HEK293 (cell line): ENCODE measurements around the gene MSH5.

Source experiments
- GLIS2 ChIP-seq: fragments of 450-650 bp; formaldehyde crosslinking; IDR thresholded peaks from 2 replicates; pipeline ENCODE4 v1.5.1; 2016; ENCODE audit warnings: missing biosample characterization, missing genetic modification characterization
- KLF1 ChIP-seq: fragments of 450-650 bp; formaldehyde crosslinking; IDR thresholded peaks from 2 replicates; pipeline ENCODE4 v1.5.1; 2016; ENCODE audit warnings: missing biosample characterization, missing genetic modification characterization
- KLF10 ChIP-seq: fragments of 450-650 bp; IDR thresholded peaks from 2 replicates; pipeline ENCODE4 v1.5.1; 2018; ENCODE audit warnings: missing biosample characterization, mild to moderate bottlenecking, missing genetic modification characterization
- MEIS1 ChIP-seq: sonication (generic); formaldehyde crosslinking; IDR thresholded peaks from 2 replicates; pipeline ENCODE4 v1.8.1; 2022; ENCODE audit warnings: missing genetic modification reagents, mild to moderate bottlenecking, borderline replicate concordance
- MYNN ChIP-seq: fragments of 450-650 bp; formaldehyde crosslinking; IDR thresholded peaks from 2 replicates; pipeline ENCODE4 v1.5.1; 2016; ENCODE audit warnings: missing biosample characterization, missing genetic modification characterization, borderline replicate concordance
- SCRT1 ChIP-seq: fragments of 450-650 bp; formaldehyde crosslinking; IDR thresholded peaks from 2 replicates; pipeline ENCODE4 v1.5.1; 2016; ENCODE audit warnings: missing biosample characterization, missing genetic modification characterization, borderline replicate concordance
- WT1 ChIP-seq: fragments of 450-650 bp; formaldehyde crosslinking; IDR thresholded peaks from 2 replicates; pipeline ENCODE4 v1.5.1; 2016; ENCODE audit warnings: missing biosample characterization, missing genetic modification characterization
- YY2 ChIP-seq: fragments of 450-650 bp; formaldehyde crosslinking; IDR thresholded peaks from 2 replicates; pipeline ENCODE4 v1.5.1; 2016; ENCODE audit warnings: missing biosample characterization, missing genetic modification characterization
- ZFP41 ChIP-seq: fragments of 450-650 bp; formaldehyde crosslinking; IDR thresholded peaks from 2 replicates; pipeline ENCODE4 v1.5.1; 2016; ENCODE audit warnings: missing biosample characterization, missing genetic modification characterization, borderline replicate concordance
- ZNF10 ChIP-seq: fragments of 450-650 bp; formaldehyde crosslinking; IDR thresholded peaks from 2 replicates; pipeline ENCODE4 v1.5.1; 2017; ENCODE audit warnings: missing biosample characterization, missing genetic modification characterization
- ZNF19 ChIP-seq: fragments of 450-650 bp; formaldehyde crosslinking; IDR thresholded peaks from 2 replicates; pipeline ENCODE4; 2016; ENCODE audit warnings: missing biosample characterization, missing genetic modification characterization, low read depth
- ZNF214 ChIP-seq: fragments of 450-650 bp; formaldehyde crosslinking; IDR thresholded peaks from 2 replicates; pipeline ENCODE4 v1.5.1; 2017; ENCODE audit warnings: missing biosample characterization, mild to moderate bottlenecking, missing genetic modification characterization, borderline replicate concordance
- ZNF24 ChIP-seq: fragments of 450-650 bp; formaldehyde crosslinking; IDR thresholded peaks from 2 replicates; pipeline ENCODE4 v1.5.1; 2016; ENCODE audit warnings: missing biosample characterization, missing genetic modification characterization
- ZNF266 ChIP-seq: fragments of 450-650 bp; formaldehyde crosslinking; IDR thresholded peaks from 2 replicates; pipeline ENCODE4 v1.5.1; 2016; ENCODE audit warnings: missing biosample characterization, missing genetic modification characterization, low read depth
- ZNF366 ChIP-seq: fragments of 450-650 bp; formaldehyde crosslinking; conservative IDR thresholded peaks from 2 replicates; pipeline ENCODE4 v1.5.1; 2016; ENCODE audit warnings: missing biosample characterization, missing genetic modification characterization
- ZNF48 ChIP-seq: fragments of 450-650 bp; formaldehyde crosslinking; IDR thresholded peaks from 2 replicates; pipeline ENCODE4 v1.5.1; 2016; ENCODE audit warnings: missing biosample characterization, missing genetic modification characterization
- ZNF514 ChIP-seq: fragments of 450-650 bp; formaldehyde crosslinking; IDR thresholded peaks from 2 replicates; pipeline ENCODE4 v1.5.1; 2016; ENCODE audit warnings: missing biosample characterization, missing genetic modification characterization
- ZNF585B ChIP-seq: fragments of 450-650 bp; formaldehyde crosslinking; IDR thresholded peaks from 2 replicates; pipeline ENCODE4 v1.5.1; 2016; ENCODE audit warnings: missing biosample characterization, missing genetic modification characterization
- ZNF623 ChIP-seq: fragments of 450-650 bp; formaldehyde crosslinking; IDR thresholded peaks from 2 replicates; pipeline ENCODE4 v1.5.1; 2016; ENCODE audit warnings: missing biosample characterization, missing genetic modification characterization
- ZNF624 ChIP-seq: fragments of 450-650 bp; formaldehyde crosslinking; IDR thresholded peaks from 2 replicates; pipeline ENCODE4 v1.5.1; 2017; ENCODE audit warnings: missing biosample characterization, missing genetic modification characterization
- ZNF660 ChIP-seq: fragments of 450-650 bp; IDR thresholded peaks from 2 replicates; pipeline ENCODE4 v1.5.1; 2018; ENCODE audit warnings: missing biosample characterization, mild to moderate bottlenecking, missing genetic modification characterization
- ZNF677 ChIP-seq: fragments of 450-650 bp; IDR thresholded peaks from 2 replicates; pipeline ENCODE4 v1.5.0; 2018; ENCODE audit warnings: missing biosample characterization, mild to moderate bottlenecking, missing genetic modification characterization, moderate library complexity
- ZNF701 ChIP-seq: fragments of 450-650 bp; formaldehyde crosslinking; IDR thresholded peaks from 2 replicates; pipeline ENCODE4 v1.5.1; 2016; ENCODE audit warnings: missing biosample characterization, missing genetic modification characterization
- ZNF776 ChIP-seq: fragments of 450-650 bp; formaldehyde crosslinking; IDR thresholded peaks from 2 replicates; pipeline ENCODE4 v1.5.0; 2017; ENCODE audit warnings: missing biosample characterization, missing genetic modification characterization, borderline replicate concordance
- ZNF777 ChIP-seq: fragments of 450-650 bp; formaldehyde crosslinking; IDR thresholded peaks from 2 replicates; pipeline ENCODE4 v1.5.1; 2017; ENCODE audit warnings: missing biosample characterization, missing genetic modification characterization, borderline replicate concordance
- ZNF791 ChIP-seq: fragments of 450-650 bp; formaldehyde crosslinking; IDR thresholded peaks from 2 replicates; pipeline ENCODE4 v1.5.1; 2016; ENCODE audit warnings: missing biosample characterization, missing genetic modification characterization
- ZNF830 ChIP-seq: fragments of 450-650 bp; IDR thresholded peaks from 2 replicates; pipeline ENCODE4 v1.5.0; 2018; ENCODE audit warnings: missing biosample characterization, missing genetic modification characterization, low read depth, mild to moderate bottlenecking, moderate library complexity
- ZNF837 ChIP-seq: fragments of 450-650 bp; formaldehyde crosslinking; IDR thresholded peaks from 2 replicates; pipeline ENCODE4 v1.5.1; 2016; ENCODE audit warnings: missing biosample characterization, missing genetic modification characterization
- TF ChIP-seq, protein P1 (sequence below): fragments of 450-650 bp; formaldehyde crosslinking; IDR thresholded peaks from 2 replicates; pipeline ENCODE4 v1.5.1; 2016; ENCODE audit warnings: missing biosample characterization, missing genetic modification characterization
- TF ChIP-seq, protein P2 (sequence below): fragments of 450-650 bp; formaldehyde crosslinking; IDR thresholded peaks from 2 replicates; pipeline ENCODE4 v1.5.1; 2016; ENCODE audit warnings: missing biosample characterization, missing genetic modification characterization
- TF ChIP-seq, protein P3 (sequence below): fragments of 450-650 bp; formaldehyde crosslinking; IDR thresholded peaks from 2 replicates; pipeline ENCODE4 v1.5.1; 2016; ENCODE audit warnings: missing biosample characterization, missing genetic modification characterization, low read depth
- TF ChIP-seq, protein P4 (sequence below): fragments of 450-650 bp; formaldehyde crosslinking; IDR thresholded peaks from 2 replicates; pipeline ENCODE4 v1.5.1; 2016; ENCODE audit warnings: missing biosample characterization, missing genetic modification characterization

Gene MSH5

DNA sequence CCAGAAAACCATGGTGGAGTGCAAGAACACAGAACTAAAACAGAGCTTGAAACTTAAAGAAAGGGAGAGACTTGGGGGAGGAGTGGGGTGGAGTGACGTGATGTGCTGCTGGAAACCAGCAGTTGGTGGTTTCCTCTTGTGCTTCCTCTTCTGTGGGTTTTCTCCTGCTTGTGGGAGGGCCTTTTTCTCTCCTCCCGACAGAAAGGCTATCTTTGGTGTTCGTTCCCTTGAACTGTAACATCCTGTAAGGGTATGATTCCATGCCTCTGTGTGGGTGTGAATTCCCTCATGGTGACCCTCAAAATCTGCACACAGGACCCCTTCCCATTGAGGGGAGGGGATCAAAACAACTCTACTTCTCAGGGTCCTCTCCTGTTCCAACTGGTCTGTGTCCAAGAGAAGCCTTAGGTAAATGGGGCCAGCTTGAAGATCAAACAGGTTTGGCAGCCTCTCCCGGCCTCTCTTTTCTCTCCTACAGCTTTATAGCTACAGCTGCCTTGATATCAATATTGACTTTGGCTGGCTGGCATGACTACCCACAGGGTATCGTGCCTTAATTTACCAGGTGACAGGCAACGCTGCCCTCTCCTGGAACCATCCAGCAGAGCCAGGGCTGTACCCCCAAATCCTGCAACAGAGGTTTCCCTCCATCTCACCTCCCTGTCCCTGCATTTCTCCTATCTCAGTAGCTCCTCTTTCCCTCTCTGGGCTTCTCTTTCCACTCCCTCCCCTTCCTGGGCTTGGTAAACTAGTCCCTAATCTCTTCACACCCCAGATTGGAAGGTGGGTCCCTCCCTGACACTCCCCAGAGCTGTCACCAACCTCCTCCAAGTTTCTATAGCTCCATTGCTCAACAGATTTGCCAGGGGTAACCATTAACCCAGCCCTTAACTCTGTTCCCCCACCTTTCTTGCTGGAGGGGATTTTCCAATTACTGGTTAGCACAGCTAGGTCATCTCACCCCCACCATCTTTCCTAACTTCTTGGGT is 1.5 kb upstream of the MSH5 start (continued):
- no peak for TF ChIP-seq ZNF266
- TF ChIP-seq ZNF10 (tag by site-specific recombination), result peak; percentile 90
- no peak for TF ChIP-seq ZNF791 (tag by site-specific recombination)
- no peak for TF ChIP-seq ZNF837 (tag by site-specific recombination)
- no peak; the same call in 1 of the 2 replicates for TF ChIP-seq SCRT1 (tag by site-specific recombination)
- no peak for TF ChIP-seq MYNN (tag by site-specific recombination)
- TF ChIP-seq ZNF585B, result no peak
- TF ChIP-seq WT1, result peak; percentile 97
- no peak for TF ChIP-seq ZNF19 (tag by site-specific recombination)
- TF ChIP-seq YY2, result no peak
- TF ChIP-seq ZNF777 (tag by site-specific recombination), result no peak
- no peak for TF ChIP-seq ZNF514
- TF ChIP-seq, protein P1, sequence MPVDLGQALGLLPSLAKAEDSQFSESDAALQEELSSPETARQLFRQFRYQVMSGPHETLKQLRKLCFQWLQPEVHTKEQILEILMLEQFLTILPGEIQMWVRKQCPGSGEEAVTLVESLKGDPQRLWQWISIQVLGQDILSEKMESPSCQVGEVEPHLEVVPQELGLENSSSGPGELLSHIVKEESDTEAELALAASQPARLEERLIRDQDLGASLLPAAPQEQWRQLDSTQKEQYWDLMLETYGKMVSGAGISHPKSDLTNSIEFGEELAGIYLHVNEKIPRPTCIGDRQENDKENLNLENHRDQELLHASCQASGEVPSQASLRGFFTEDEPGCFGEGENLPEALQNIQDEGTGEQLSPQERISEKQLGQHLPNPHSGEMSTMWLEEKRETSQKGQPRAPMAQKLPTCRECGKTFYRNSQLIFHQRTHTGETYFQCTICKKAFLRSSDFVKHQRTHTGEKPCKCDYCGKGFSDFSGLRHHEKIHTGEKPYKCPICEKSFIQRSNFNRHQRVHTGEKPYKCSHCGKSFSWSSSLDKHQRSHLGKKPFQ, result no peak
- TF ChIP-seq, protein P2, sequence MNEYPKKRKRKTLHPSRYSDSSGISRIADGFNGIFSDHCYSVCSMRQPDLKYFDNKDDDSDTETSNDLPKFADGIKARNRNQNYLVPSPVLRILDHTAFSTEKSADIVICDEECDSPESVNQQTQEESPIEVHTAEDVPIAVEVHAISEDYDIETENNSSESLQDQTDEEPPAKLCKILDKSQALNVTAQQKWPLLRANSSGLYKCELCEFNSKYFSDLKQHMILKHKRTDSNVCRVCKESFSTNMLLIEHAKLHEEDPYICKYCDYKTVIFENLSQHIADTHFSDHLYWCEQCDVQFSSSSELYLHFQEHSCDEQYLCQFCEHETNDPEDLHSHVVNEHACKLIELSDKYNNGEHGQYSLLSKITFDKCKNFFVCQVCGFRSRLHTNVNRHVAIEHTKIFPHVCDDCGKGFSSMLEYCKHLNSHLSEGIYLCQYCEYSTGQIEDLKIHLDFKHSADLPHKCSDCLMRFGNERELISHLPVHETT (tag by site-specific recombination), result no peak
- no peak for TF ChIP-seq ZNF624 (tag by site-specific recombination)
- peak; percentile 100 for TF ChIP-seq KLF1 (tag by site-specific recombination)
- TF ChIP-seq ZNF701 (tag by site-specific recombination), result no peak
- TF ChIP-seq ZFP41 (tag by site-specific recombination), result no peak
- TF ChIP-seq ZNF24, result 0 out of 2 replicates have a peak, but pooled peaks have one; percentile 3
- no peak for TF ChIP-seq ZNF48
- TF ChIP-seq ZNF623 (tag by site-specific recombination), result no peak
- TF ChIP-seq ZNF660 (tag by site-specific recombination), result no peak
- no peak for TF ChIP-seq MEIS1 (CRISPR knock-in tag)
- TF ChIP-seq ZNF214, result no peak
- peak; percentile 28; the same call in 1 of the 2 replicates for TF ChIP-seq ZNF366 (tag by site-specific recombination)
- no peak for TF ChIP-seq KLF10 (tag by site-specific recombination)
- TF ChIP-seq, protein P3, sequence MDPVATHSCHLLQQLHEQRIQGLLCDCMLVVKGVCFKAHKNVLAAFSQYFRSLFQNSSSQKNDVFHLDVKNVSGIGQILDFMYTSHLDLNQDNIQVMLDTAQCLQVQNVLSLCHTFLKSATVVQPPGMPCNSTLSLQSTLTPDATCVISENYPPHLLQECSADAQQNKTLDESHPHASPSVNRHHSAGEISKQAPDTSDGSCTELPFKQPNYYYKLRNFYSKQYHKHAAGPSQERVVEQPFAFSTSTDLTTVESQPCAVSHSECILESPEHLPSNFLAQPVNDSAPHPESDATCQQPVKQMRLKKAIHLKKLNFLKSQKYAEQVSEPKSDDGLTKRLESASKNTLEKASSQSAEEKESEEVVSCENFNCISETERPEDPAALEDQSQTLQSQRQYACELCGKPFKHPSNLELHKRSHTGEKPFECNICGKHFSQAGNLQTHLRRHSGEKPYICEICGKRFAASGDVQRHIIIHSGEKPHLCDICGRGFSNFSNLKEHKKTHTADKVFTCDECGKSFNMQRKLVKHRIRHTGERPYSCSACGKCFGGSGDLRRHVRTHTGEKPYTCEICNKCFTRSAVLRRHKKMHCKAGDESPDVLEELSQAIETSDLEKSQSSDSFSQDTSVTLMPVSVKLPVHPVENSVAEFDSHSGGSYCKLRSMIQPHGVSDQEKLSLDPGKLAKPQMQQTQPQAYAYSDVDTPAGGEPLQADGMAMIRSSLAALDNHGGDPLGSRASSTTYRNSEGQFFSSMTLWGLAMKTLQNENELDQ (tag by site-specific recombination), result no peak
- no peak for TF ChIP-seq ZNF677 (tag by site-specific recombination)
- no peak for TF ChIP-seq ZNF830 (tag by site-specific recombination)
- TF ChIP-seq, protein P4, sequence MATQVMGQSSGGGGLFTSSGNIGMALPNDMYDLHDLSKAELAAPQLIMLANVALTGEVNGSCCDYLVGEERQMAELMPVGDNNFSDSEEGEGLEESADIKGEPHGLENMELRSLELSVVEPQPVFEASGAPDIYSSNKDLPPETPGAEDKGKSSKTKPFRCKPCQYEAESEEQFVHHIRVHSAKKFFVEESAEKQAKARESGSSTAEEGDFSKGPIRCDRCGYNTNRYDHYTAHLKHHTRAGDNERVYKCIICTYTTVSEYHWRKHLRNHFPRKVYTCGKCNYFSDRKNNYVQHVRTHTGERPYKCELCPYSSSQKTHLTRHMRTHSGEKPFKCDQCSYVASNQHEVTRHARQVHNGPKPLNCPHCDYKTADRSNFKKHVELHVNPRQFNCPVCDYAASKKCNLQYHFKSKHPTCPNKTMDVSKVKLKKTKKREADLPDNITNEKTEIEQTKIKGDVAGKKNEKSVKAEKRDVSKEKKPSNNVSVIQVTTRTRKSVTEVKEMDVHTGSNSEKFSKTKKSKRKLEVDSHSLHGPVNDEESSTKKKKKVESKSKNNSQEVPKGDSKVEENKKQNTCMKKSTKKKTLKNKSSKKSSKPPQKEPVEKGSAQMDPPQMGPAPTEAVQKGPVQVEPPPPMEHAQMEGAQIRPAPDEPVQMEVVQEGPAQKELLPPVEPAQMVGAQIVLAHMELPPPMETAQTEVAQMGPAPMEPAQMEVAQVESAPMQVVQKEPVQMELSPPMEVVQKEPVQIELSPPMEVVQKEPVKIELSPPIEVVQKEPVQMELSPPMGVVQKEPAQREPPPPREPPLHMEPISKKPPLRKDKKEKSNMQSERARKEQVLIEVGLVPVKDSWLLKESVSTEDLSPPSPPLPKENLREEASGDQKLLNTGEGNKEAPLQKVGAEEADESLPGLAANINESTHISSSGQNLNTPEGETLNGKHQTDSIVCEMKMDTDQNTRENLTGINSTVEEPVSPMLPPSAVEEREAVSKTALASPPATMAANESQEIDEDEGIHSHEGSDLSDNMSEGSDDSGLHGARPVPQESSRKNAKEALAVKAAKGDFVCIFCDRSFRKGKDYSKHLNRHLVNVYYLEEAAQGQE, result no peak
- TF ChIP-seq ZNF776, result no peak
- peak; percentile 42; the same call in 1 of the 2 replicates for TF ChIP-seq GLIS2
